Measurements from ENCODE around the gene CNDP2. TPM values are rescaled to one million over a fixed set of nuclear protein-coding genes. Genes with fewer than 3 reads are reported as not detected.

CNDP2 gene
- total RNA-seq (182 and 196 TPM in 2 replicates), polyA plus RNA-seq (121 and 185 TPM in 2 replicates), polyA minus RNA-seq (52.0 and 80.6 TPM in 2 replicates)
- total RNA-seq (2013): 129 TPM

DNA sequence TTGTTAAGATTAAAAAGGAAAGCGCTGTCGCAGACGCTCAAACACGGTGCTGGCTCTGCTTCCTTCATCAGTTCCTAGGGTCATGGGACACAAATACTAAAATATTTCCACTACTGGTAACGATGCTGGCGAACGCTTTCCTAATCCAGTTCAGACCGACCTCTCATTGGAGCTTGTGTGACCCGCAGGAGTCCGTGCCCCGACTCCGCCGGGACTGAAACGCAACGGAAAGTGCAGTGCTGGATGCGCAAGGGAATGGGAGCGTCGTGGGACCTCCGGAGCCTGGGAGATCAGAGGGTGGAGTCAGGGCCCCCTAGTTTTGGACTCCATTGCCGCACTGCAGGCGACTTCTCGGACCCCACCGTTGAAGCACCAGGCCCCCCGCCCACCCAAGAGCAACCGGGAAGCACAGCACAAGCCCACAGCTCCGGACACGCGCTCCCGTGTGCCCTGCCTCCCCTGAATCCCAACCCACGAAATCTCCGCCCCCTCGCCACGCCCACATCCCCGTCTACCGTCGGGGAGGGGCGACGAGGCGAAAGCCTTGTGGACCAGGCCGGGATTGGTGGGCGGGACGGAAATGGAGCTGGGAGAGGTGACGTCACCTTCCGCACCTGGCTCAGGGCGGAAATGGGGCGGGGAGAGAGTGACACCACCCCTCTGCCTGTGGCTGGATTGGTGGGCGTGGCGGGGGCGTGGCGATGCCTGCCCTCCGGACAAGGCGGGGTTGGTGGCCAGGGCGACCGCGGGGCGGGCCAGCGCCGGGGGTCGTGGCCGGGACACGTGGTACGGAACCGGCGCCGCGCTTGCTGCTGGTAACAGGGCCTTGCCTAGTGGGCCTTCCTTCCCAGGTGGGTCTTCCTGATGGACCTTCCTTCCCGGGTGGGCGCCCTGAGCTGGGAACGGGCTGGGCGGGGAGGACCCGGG is at the start of gene CNDP2:
Gene CNDP2 (plus strand): TSS at position 783 of the 927 bp plus-strand sequence. CDS start 3,611 bp downstream, outside the sequence.
- H2AFZ ChIP-seq (ENCODE audit: insufficient read depth, low read depth, low read length, poor library complexity, severe bottlenecking): peak within 1 kb of the TSS; percentile 87
- peak; percentile 99 for DNase-seq
- H3K9me3 ChIP-seq (ENCODE audit: control extremely low read depth in 1 of 3, control insufficient read depth in 2 of 3, insufficient read depth in 1 of 3, low read length in 2 of 3): peaks cover 0 to 8% (median 0%) of the 10 kb centered on the region in 3 donors
- Mint-ChIP-seq H3K9me3 (ENCODE audit: insufficient read depth) (no peaks in the 10 kb centered on the region), H3K27ac (peak within 1 kb of the TSS; percentile 94), H3K27me3 (no peaks in the 10 kb centered on the region), H3K4me1 (peaks cover 43% of the 10 kb centered on the region), H3K4me3 (peak within 1 kb of the TSS; percentile 95)
- POLR2A ChIA-PET: interaction anchor here (0.5 to 1.7 kb wide), 3 partner anchors 102 to 431 kb away, joined by 3 to 6 read pairs (median 3); partner anchors contain the start of gene ZNF407
- H3K4me2 ChIP-seq (replicated peaks; ENCODE audit: low read depth, low read length, poor library complexity, severe bottlenecking): peak within 1 kb of the TSS; percentile 94
- intact Hi-C loops (cut with micrococcal nuclease): loop anchor here (1.0 to 10.0 kb wide), 6 partner anchors 101 to 2001 kb away; partner anchors contain the start of genes TIMM21, TSHZ1, ZNF407 and ZNF516
- CTCF ChIA-PET: interaction anchor here (0.7 to 5.2 kb wide), 3 partner anchors 10 to 301 kb away, joined by 3 to 75 read pairs (median 5); no protein-coding TSS in a partner anchor
- H4K20me1 ChIP-seq (ENCODE audit: control insufficient read depth, insufficient read depth, low read length, poor library complexity, severe bottlenecking): no peaks in the 10 kb centered on the region
- peak within 1 kb of the TSS; percentile 85 to 91 for H3K27ac ChIP-seq (ENCODE audit: low read length in 2 of 2)
- peak; percentile 79 for ATAC-seq (ENCODE audit: low read depth)
- no peaks in the 10 kb centered on the region for H3K36me3 ChIP-seq (replicated peaks in 1 of 2; ENCODE audit: control extremely low read depth in 1 of 2, control insufficient read depth in 1 of 2, extremely low read depth in 1 of 2, insufficient read depth in 2 of 2, low read length in 1 of 2)
- H3K79me2 ChIP-seq (ENCODE audit: control insufficient read depth, insufficient read depth, low read length): peaks cover 13% of the 10 kb centered on the region
- peak within 1 kb of the TSS; percentile 90 for H3K9ac ChIP-seq (ENCODE audit: low read length)
- H3K4me1 ChIP-seq (ENCODE audit: control insufficient read depth in 2 of 2, insufficient read depth in 2 of 2, low read length in 2 of 2): peaks cover 38% of the 10 kb centered on the region in 2 donors
- TF ChIP-seq EZH2 (IDR thresholded peaks at IDR 0.05; ENCODE audit: borderline replicate concordance, insufficient read depth, low read depth, low read length, poor library complexity, severe bottlenecking): no peak
- no peak for TF ChIP-seq CTCF (IDR thresholded peaks at IDR 0.05)
- no peaks in the 10 kb centered on the region for H3K27me3 ChIP-seq (replicated peaks in 1 of 4; ENCODE audit: control extremely low read depth in 1 of 4, control insufficient read depth in 3 of 4, insufficient read depth in 4 of 4, low read length in 3 of 4)
- 1% methylated on average over 61 of the region's 71 CpGs for WGBS (ENCODE audit: insufficient coverage)
- peak within 1 kb of the TSS; percentile 19 to 95 (median 81) for H3K4me3 ChIP-seq (ENCODE audit: control extremely low read depth in 1 of 5, extremely low read depth in 1 of 5, insufficient read depth in 1 of 5, low read depth in 2 of 5, low read length in 4 of 5)

Measured in B cell (primary cell).